ENCODE measurements around the gene CAB39.

GRCh38 chr2:230785346-230785745 is 72.7 kb downstream of the CAB39 start:
- no peak for TF ChIP-seq CTCF (IDR thresholded peaks at IDR 0.05)
- no peak for TF ChIP-seq POLR2A (IDR thresholded peaks at IDR 0.05)
